Motor neuron (in vitro differentiated cells): Measurements from ENCODE around the gene COA5. TPM values are rescaled to one million over a fixed set of nuclear protein-coding genes. Genes with fewer than 3 reads are reported as not detected.
"Not testable (repeated sequence)": the region's sequence is repeated elsewhere in the genome, so short reads cannot be mapped to it uniquely, and the experiment has no call there.

Experiments
- ATAC-seq, 8 experiments: fragments of 200-7000 bp; cut with Tn5 transposase; replicated peaks in 6 of 8; 2 replicates each; pipeline ENCODE4 v1.8.0; 2021; ENCODE audit warnings: mild to moderate bottlenecking in 8 of 8, moderate library complexity in 8 of 8
- H3K27ac ChIP-seq, 2 donors: fragments of 250-450 bp; sonication (Bioruptor Pico); 2 replicates each; pipeline ENCODE4 v1.9.0; 2021; ENCODE audit warnings: antibody characterized with exemption in 2 of 2, mild to moderate bottlenecking in 2 of 2, moderate library complexity in 1 of 2
- H3K4me1 ChIP-seq, 2 donors: fragments of 250-450 bp; sonication (Bioruptor Pico); replicated peaks in 1 of 2; 2 replicates each; pipeline ENCODE4 v1.6.1; 2021; ENCODE audit warnings: antibody characterized with exemption in 2 of 2, mild to moderate bottlenecking in 2 of 2, moderate library complexity in 1 of 2
- H3K4me3 ChIP-seq, 5 donors: fragments of 250-450 bp; sonication (Bioruptor Pico); 2 replicates each; pipeline ENCODE4 v1.9.0; 2021; ENCODE audit warnings: antibody characterized with exemption in 5 of 5, mild to moderate bottlenecking in 5 of 5, moderate library complexity in 4 of 5
- WGBS, 10 experiments: fragments of 450-650 bp; shearing (Covaris generic); methylation state at CpG; one replicate each; pipeline ENCODE4 v1.0.0; 2022; 5-methylcytosine and 5-hydroxymethylcytosine counted together
- in situ Hi-C, 9 experiments: fragments of 400-800 bp; cut with MboI; loops; one replicate each; pipeline ENCODE4 v1.15.0; 2021; ENCODE audit warnings: low sequenced_read_pairs in 9 of 9, low pct_unique_long_range_greater_than_20kb in 2 of 9; ENCODE audit not compliant: unreplicated experiment in 9 of 9
- total RNA-seq, 8 experiments: library from RNA; unstranded; fragments of 300-600 nt; gene quantifications; 2 replicates each; pipeline versions ENCODE4 v1.2.3 to v1.2.4, GENCODE V29; 2022

COA5 gene
- total RNA-seq, 8 experiments from 2014 or later = 31.4 to 68.5 (median 38.4) TPM

DNA sequence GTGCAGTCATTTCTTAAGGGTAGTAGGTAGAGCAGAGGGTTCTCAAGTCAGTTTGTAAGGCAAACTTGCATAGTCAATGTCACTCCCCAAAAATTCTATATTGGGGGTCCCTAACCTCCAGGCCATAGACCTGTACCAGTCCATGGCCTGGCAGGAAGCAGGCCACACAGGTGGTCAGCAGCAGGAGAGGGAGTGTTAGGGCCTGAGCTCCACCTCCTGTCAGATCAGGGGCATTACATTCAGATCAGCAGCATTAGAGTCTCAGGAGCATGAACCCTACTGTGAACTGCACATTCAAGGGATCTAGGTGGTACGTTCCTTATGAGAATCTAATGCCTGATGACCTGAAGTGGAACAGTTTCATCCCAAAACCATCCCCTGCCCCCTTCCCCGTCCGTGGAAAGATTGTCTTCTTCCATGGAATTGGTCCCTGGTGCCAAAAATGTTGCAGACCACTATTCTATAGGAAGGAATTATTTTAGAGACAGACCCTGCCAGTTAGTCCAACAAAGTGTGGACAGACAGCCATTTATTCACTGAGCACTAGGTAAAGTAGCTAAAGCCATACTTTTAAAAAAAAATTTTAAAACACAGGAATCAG lies 6.7 kb downstream of the COA5 start:
- Histone ChIP-seq H3K4me1 (peaks cover under 1 to 4% of the 10 kb centered on the region in 2 donors), H3K4me3 (no peak overlapping the region), H3K27ac (no peak overlapping the region)
- in situ Hi-C loops = no loop called here
- 71 to 100% (median 82%) methylated on average over 1 to 3 of the region's 3 CpGs; no CpG with 5 or more reads in 5 of the 10 experiments for WGBS, 10 experiments
- ATAC-seq = peak; percentile 58 to 94 (median 72)

DNA sequence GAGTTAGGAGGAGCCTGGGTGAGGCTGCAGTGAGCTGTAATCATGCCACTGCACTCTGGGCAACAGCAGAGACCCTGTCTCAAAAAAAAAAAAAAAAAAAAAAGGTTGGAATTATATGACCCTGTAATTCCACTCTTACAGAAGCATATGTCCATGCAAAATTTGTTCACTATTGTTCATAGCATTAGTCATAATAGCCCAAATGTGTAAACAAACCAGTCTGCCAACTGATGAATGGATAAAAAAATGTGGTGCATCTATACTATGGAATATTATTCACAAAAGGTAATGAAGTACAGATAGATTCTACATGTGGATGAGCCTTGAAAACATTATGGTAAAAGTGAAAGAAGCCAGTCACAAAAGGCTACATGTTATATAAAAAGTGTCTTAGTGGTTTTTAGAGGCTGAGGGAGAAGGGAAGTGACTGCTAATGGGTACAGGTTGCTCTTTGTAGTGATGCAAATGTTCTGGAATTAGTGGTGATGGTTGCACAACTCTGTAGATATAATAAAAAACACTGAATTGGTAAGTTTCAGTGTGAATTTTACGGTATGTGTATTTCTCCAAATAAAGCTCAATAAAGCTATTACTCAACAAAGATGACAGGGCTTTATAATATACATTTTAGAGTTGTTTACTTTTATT lies 9.4 kb downstream of the COA5 start:
- H3K4me1 ChIP-seq = no peaks in the 10 kb centered on the region
- WGBS, 10 experiments = 0 to 100% (median 100%) methylated on average over 1 of the region's 1 CpG; no CpG with 5 or more reads in 1 of the 10 experiments
- H3K4me3 ChIP-seq = no peak overlapping the region
- H3K27ac ChIP-seq = no peak overlapping the region
- in situ Hi-C loops = no loop called here
- ATAC-seq = peak in 1 of 8 experiments; percentile 8

DNA sequence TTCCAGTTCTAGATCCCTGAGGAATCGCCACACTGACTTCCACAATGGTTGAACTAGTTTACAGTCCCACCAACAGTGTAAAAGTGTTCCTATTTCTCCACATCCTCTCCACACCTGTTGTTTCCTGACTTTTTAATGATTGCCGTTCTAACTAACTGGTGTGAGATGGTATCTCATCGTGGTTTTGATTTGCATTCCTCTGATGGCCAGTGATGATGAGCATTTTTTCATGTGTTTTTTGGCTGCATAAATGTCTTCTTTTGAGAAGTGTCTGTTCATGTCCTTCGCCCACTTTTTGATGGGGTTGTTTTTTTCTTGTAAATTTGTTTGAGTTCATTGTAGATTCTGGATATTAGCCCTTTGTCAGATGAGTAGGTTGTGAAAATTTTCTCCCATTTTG lies 13.6 kb downstream of the COA5 start:
- H3K27ac ChIP-seq, in situ Hi-C loops, H3K4me3 ChIP-seq, ATAC-seq, H3K4me1 ChIP-seq: not testable (repeated sequence)
- no CpG with 5 or more reads among the region's 4 CpGs for WGBS, 10 experiments

DNA sequence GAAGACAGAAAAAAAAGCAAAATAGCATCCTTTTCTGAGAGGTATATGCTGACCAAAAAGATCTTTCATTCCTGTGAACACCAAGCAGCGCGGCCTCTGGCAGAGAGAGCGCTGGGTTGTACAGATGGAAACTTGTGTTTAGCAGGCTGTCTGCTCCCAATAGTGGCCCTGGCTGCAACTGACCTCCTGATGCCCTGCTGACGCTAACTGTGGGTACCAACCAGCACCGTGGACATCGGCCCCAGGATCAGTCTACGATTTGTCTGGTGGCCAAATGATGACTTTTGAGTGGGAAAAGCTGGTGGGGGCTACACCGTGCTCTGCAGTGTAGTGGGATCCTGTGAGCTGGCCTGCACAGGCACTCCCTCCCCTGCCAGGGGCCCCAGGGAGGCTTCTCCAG lies 15.7 kb downstream of the COA5 start:
- in situ Hi-C loops = no loop called here
- no peaks in the 10 kb centered on the region for H3K4me1 ChIP-seq
- ATAC-seq = peak in 1 of 8 experiments; percentile 27
- 84 to 100% (median 95%) methylated on average over 2 to 7 of the region's 8 CpGs; no CpG with 5 or more reads in 3 of the 10 experiments for WGBS, 10 experiments
- no peak overlapping the region for H3K27ac ChIP-seq
- no peak overlapping the region for H3K4me3 ChIP-seq

DNA sequence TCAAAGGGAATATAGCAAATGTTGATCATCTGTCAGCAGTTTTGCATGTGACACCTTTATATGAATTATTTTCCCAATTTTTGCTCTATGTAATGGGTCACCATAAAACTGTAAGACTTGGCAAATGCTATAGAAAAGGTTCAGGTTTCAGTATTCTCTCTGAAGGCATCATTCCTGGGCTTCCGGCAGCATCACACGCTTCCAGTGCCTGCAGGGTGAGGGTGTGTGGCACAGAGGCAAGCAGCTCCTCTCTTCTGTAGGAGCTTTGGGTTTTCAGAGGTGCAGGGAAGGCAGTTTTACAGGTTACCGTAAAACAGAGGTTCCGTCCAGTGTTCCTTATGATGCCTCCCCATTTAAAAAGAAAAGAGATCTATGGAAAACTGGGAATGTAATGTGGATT lies 18.8 kb downstream of the COA5 start:
- WGBS, 10 experiments = 93 to 100% (median 100%) methylated on average over 1 to 3 of the region's 4 CpGs; no CpG with 5 or more reads in 2 of the 10 experiments
- in situ Hi-C loops = no loop called here
- Histone ChIP-seq H3K4me1 (no peaks in the 10 kb centered on the region), H3K4me3 (no peak overlapping the region), H3K27ac (no peak overlapping the region)
- no peak for ATAC-seq

DNA sequence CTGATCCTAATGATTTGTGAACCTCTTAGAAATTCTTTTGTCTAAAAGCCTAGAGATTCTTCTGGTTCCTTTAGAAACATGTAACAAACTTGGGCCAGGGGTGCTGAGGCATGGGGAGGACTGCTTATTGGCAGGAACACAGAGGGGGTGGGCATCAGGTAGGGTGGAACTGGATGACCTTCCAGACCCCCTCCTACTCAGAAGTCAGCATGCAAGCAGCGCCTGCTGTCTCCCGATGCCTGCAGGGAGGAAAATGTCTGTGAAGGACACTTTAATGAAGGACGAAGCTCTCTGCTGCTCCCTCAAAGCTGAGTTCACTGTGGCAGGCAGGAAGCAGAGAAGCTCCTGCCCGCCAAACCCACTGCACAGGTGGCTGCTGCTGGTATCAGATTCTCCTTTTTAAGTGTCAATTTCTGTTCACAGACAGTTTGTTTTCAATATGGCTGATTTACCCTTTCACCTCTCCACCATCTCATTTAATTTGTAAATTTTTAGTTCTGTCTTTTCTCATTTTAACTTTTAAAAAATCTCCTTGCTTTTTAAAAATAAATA lies 19.4 kb downstream of the COA5 start:
- WGBS, 10 experiments = 40 to 100% (median 77%) methylated on average over 1 to 4 of the region's 4 CpGs; no CpG with 5 or more reads in 5 of the 10 experiments
- no peak for ATAC-seq
- in situ Hi-C loops = no loop called here
- no peak overlapping the region for H3K27ac ChIP-seq
- no peaks in the 10 kb centered on the region for H3K4me1 ChIP-seq
- H3K4me3 ChIP-seq = no peak overlapping the region

DNA sequence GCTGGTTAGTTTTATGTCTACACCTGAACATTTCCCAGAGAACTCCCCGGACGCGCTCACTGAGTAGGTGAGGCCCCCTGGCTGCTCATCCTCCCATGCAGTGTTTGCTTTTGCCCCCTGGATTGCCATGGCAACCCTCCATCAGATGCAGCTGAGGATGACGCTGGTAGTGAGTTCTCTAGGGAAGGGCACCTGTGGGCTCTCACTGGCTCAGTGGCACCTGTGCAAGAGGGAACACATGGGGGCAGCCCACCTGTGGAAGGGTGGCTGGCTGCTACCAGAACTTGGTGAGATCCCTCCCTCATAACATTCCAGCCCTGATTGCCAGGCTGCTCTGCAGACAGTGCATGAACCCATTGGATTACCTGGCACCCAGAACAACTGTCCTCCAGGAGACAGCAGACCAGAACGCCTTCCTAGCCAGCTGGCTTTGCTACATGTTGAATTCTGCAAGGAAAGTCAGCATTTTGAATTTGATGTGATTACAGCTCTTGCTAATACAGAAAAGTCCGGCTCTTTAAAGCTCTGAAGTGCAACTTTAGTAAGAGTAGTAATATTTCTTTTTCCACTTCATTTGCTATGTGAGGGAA lies 21.7 kb downstream of the COA5 start:
- H3K4me3 ChIP-seq = no peak overlapping the region
- H3K4me1 ChIP-seq = no peaks in the 10 kb centered on the region
- in situ Hi-C loops = no loop called here
- no peak overlapping the region for H3K27ac ChIP-seq
- no peak for ATAC-seq
- 65 to 100% (median 92%) methylated on average over 1 to 5 of the region's 6 CpGs; no CpG with 5 or more reads in 3 of the 10 experiments for WGBS, 10 experiments

DNA sequence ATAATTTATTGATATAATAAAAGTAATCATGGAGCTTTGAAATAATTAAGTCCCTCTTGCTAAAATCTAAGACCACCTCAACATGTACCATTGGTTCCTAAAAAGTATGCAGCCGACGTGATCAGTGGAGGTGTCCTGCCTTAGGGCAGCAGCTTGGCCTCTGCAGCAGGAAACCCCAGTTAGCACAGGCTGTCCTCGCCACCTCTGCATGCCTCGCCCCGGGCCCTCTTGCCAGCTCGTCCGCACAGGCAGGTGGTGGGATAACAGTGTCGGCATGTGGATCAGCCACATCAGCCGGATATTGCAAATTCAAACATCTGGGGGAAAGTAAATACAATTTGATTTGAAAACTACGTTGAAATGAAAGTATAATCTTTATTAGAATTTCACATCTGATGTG lies 22.9 kb downstream of the COA5 start:
- 53 to 100% (median 95%) methylated on average over 1 to 10 of the region's 10 CpGs; no CpG with 5 or more reads in 1 of the 10 experiments for WGBS, 10 experiments
- in situ Hi-C loops = no loop called here
- no peak overlapping the region for H3K4me3 ChIP-seq
- H3K4me1 ChIP-seq = no peaks in the 10 kb centered on the region
- ATAC-seq = no peak
- no peak overlapping the region for H3K27ac ChIP-seq

DNA sequence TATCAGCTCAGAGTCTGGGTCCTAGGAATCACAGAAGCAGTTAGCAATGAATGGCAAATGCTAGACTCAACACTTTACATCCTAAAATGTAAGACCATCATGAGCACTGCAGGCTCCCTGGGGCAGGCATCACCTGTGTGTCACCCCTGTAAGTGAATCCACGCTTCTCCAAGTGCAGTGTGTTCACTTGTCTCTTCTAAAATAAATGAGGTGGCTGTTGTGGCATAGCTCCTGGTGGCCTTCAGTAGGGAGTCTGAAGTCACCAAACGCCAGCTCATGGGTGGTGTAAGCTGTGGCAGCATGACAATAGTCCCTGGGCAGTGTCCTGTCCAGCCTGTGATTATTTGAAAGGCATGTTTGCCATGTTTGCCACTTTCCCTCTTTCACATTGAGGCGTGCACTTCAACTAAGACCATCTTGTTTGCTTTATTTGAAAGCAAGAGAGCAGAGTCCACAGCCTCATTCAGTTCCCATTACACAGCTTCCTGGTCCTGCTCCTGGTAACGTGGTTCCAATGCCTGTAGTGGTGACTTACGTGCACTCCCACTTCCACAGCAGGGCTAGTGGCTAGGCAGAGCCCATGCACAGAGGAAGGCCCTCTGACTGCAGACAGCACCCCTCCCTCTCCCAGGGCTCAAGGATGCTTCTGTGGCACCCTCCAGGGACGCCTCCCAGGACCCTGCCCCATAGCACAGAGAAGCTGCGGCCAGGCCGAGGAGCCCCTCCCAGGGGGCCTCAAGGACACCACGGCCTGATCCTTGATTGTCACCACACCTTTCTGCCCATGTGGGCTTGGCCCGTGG lies 24.3 kb downstream of the COA5 start:
- in situ Hi-C loops = no loop called here
- no peak overlapping the region for H3K4me3 ChIP-seq
- no peaks in the 10 kb centered on the region for H3K4me1 ChIP-seq
- peak in 2 of 8 experiments; percentile 38 to 76 for ATAC-seq
- 40 to 98% (median 85%) methylated on average over 1 to 6 of the region's 10 CpGs; no CpG with 5 or more reads in 2 of the 10 experiments for WGBS, 10 experiments
- H3K27ac ChIP-seq = no peak overlapping the region

DNA sequence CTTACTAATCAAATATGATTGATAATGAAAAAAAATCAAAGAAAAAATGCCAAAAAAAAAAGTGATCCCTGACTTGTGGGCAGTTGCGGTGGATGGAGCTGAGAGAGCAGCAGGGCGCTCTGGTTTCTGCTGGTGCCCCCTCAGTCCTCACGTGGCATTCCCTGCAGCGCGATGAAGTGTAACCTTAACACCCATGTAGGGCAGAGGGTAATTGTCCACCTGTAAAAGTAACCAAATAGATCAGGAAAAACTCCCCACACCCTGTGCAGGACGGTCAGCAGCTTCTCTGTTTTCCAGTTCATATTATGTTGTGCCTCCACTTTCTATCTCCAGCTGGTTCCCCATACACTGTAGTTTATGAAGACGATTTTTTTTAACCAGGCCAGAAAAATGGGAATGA lies 25.0 kb downstream of the COA5 start:
- H3K27ac ChIP-seq = no peak overlapping the region
- in situ Hi-C loops = no loop called here
- no peaks in the 10 kb centered on the region for H3K4me1 ChIP-seq
- WGBS, 10 experiments = 67 to 96% (median 85%) methylated on average over 1 to 6 of the region's 7 CpGs; no CpG with 5 or more reads in 1 of the 10 experiments
- H3K4me3 ChIP-seq = no peak overlapping the region
- no peak for ATAC-seq

DNA sequence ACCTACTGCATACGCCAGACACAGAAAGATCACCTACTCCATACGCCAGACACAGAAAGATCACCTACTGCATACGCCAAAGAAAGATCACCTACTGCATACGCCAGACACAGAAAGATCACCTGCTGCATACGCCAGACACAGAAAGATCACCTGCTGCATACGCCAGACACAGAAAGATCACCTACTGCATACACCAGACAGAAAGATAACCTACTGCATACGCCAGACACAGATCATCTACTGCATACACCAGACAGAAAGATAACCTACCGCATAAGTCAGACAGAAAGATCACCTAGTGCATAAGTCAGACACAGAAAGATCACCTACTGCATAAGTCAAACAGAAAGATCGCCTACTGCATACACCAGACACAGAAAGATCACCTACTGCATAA lies 25.8 kb downstream of the COA5 start:
- Histone ChIP-seq H3K4me1 (no peaks in the 10 kb centered on the region), H3K4me3 (no peak overlapping the region), H3K27ac (no peak overlapping the region)
- in situ Hi-C loops = no loop called here
- WGBS, 10 experiments = 70 to 100% (median 97%) methylated on average over 2 to 7 of the region's 9 CpGs; no CpG with 5 or more reads in 2 of the 10 experiments
- no peak for ATAC-seq

DNA sequence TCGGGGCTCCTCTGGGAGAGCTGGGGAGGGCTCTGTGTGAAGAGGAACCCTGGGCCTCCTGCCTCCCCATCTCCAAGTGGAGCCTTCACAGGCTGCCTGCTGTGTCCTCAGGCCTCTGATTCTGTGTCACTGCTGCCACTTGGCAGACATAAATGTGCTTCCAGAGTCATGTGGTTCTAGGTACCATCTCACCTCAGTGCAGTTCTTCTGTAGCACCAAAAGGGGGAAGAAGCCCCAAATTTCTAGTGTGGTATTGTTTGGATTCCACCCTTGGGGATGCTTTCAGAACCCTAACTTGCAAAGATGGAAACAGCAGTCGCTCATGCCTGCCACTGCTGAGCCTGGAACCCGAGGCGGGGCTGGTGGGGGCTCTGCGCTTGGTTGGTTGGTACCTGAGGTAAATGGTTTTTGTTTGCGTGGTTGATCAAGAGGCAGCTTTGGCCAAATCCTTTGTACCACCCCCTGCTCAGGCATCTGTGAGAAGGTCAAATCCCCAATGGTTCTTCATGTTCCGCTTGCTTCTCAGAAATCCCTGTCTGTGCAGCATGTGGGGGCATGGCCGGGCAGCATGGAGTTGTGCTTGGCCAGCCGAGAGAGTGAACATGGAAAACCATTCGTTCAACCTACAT lies 27.5 kb downstream of the COA5 start:
- in situ Hi-C loops = no loop called here
- H3K27ac ChIP-seq = no peak overlapping the region
- 59 to 100% (median 89%) methylated on average over 2 to 7 of the region's 10 CpGs for WGBS, 10 experiments
- ATAC-seq = no peak
- H3K4me3 ChIP-seq = no peak overlapping the region
- no peaks in the 10 kb centered on the region for H3K4me1 ChIP-seq
